H1 (cell line): ENCODE measurements around the gene SMIM20. TPM values are rescaled to one million over a fixed set of nuclear protein-coding genes. Genes with fewer than 3 reads are reported as not detected.

Source experiments
- CTCF ChIA-PET: fragments of 300-600 bp; sonication (Branson Sonifier 250); formaldehyde crosslinking; loops from one replicate; lab custom pipeline; 2021; ENCODE audit not compliant: partially characterized antibody; lab: Charles Lee
- POLR2A ChIA-PET: fragments of 300-600 bp; sonication (Branson Sonifier 250); formaldehyde crosslinking; loops from one replicate; lab custom pipeline; 2021; ENCODE audit warnings: inconsistent platforms; ENCODE audit not compliant: partially characterized antibody; lab: Charles Lee
- DNase-seq, 2 experiments: peaks; one replicate each; pipeline versions ENCODE4 v3.0.0 to v3.0.0-alpha.2; 2010 to 2022; ENCODE audit warnings: low spot score in 2 of 2, low read depth in 1 of 2, mixed read lengths in 1 of 2
- FAIRE-seq: peaks from 2 replicates; lab custom pipeline; 2011; peaks lifted over from hg19 to GRCh38; lab: Jason Lieb, UNC
- H2AFZ ChIP-seq: 2 replicates; pipeline ENCODE4 v1.8.1; 2012; ENCODE audit warnings: low read length, inconsistent platforms
- H2AK5ac ChIP-seq: 2 replicates; pipeline ENCODE4 v1.6.1; 2013; ENCODE audit warnings: low read depth, low read length
- H2BK120ac ChIP-seq: replicated peaks from 2 replicates; pipeline ENCODE3; 2013; ENCODE audit warnings: low read depth, low read length, inconsistent platforms
- H2BK12ac ChIP-seq: 2 replicates; pipeline ENCODE4 v1.6.1; 2013; ENCODE audit warnings: low read depth, low read length
- H2BK15ac ChIP-seq: 2 replicates; pipeline ENCODE4 v1.6.1; 2013; ENCODE audit warnings: low read length
- H2BK20ac ChIP-seq: 2 replicates; pipeline ENCODE4 v1.6.1; 2013; ENCODE audit warnings: low read length
- H2BK5ac ChIP-seq: 2 replicates; pipeline ENCODE4 v1.6.1; 2013; ENCODE audit warnings: low read depth, low read length
- H3K14ac ChIP-seq: 2 replicates; pipeline ENCODE4 v1.6.1; 2013; ENCODE audit warnings: inconsistent platforms; ENCODE audit not compliant: insufficient read length
- H3K18ac ChIP-seq: 2 replicates; pipeline ENCODE4 v1.6.1; 2013; ENCODE audit warnings: low read length; ENCODE audit errors: extremely low read depth
- H3K23ac ChIP-seq: 2 replicates; pipeline ENCODE4 v1.6.1; 2013; ENCODE audit warnings: inconsistent platforms; ENCODE audit not compliant: insufficient read length
- H3K23me2 ChIP-seq: 2 replicates; pipeline ENCODE4 v1.6.1; 2013; ENCODE audit warnings: low read depth, low read length
- H3K27ac ChIP-seq: 2 replicates; pipeline ENCODE4 v1.6.1; 2011; ENCODE audit warnings: low read depth, low read length, inconsistent platforms
- H3K27me3 ChIP-seq, 4 experiments: replicated peaks in 1 of 4; 1 replicate in 1 of 4; 2 replicates in 3 of 4; pipeline versions ENCODE4 v1.6.1 to v1.8.1; 2011 to 2013; ENCODE audit warnings: low read length in 3 of 4, mild to moderate bottlenecking in 3 of 4, inconsistent platforms in 2 of 4, mixed read lengths in 2 of 4, moderate library complexity in 1 of 4; ENCODE audit not compliant: control insufficient read depth in 3 of 4, insufficient read depth in 3 of 4; ENCODE audit errors: extremely low read depth in 1 of 4
- H3K36me3 ChIP-seq, 4 experiments: 2 replicates each; pipeline versions ENCODE4 v1.6.1 to v1.8.1; 2011 to 2013; ENCODE audit warnings: mild to moderate bottlenecking in 4 of 4, low read length in 3 of 4, moderate library complexity in 2 of 4, control low read depth in 1 of 4, inconsistent platforms in 1 of 4; ENCODE audit not compliant: insufficient read depth in 4 of 4, control insufficient read depth in 2 of 4
- H3K4ac ChIP-seq: replicated peaks from 2 replicates; pipeline ENCODE3; 2013; ENCODE audit warnings: low read length, low read depth, mixed read lengths, inconsistent platforms; ENCODE audit not compliant: insufficient read length
- H3K4me1 ChIP-seq, 4 experiments: replicated peaks in 1 of 4; 1 replicate in 1 of 4; 2 replicates in 3 of 4; pipeline versions ENCODE4 v1.6.1 to v1.8.1; 2011 to 2013; ENCODE audit warnings: low read length in 3 of 4, inconsistent platforms in 2 of 4, mixed read lengths in 1 of 4; ENCODE audit not compliant: insufficient read depth in 4 of 4, control insufficient read depth in 3 of 4
- H3K4me2 ChIP-seq, 2 experiments: 2 replicates each; pipeline versions ENCODE4 v1.6.1 to v1.8.1; 2011 to 2013; ENCODE audit warnings: low read depth in 2 of 2, low read length in 2 of 2, control low read depth in 1 of 2, inconsistent platforms in 1 of 2, mild to moderate bottlenecking in 1 of 2; ENCODE audit not compliant: insufficient read depth in 1 of 2
- H3K4me3 ChIP-seq, 4 experiments: fragments of 200-600, 300-600 bp in 1 of 4; sonication (generic), shearing (Covaris generic), sonication (Bioruptor Twin) in 1 of 4; 2 replicates each; pipeline versions ENCODE4 v1.5.1 to v1.8.1; 2011 to 2016; ENCODE audit warnings: low read length in 4 of 4, low read depth in 3 of 4, control low read depth in 2 of 4, inconsistent platforms in 2 of 4, mild to moderate bottlenecking in 2 of 4, mixed read lengths in 1 of 4, moderate library complexity in 1 of 4; ENCODE audit not compliant: insufficient read depth in 2 of 4; ENCODE audit errors: extremely low read depth in 1 of 4
- H3K56ac ChIP-seq: replicated peaks from 2 replicates; pipeline ENCODE3; 2013; ENCODE audit warnings: low read depth, mild to moderate bottlenecking, mixed read lengths, low read length, inconsistent platforms; ENCODE audit not compliant: insufficient read length
- H3K79me1 ChIP-seq: 2 replicates; pipeline ENCODE4 v1.6.1; 2013; ENCODE audit warnings: low read depth, low read length, control low read depth
- H3K79me2 ChIP-seq, 2 experiments: 2 replicates each; pipeline versions ENCODE4 v1.6.1 to v1.8.1; 2012 to 2013; ENCODE audit warnings: low read length in 2 of 2, mild to moderate bottlenecking in 2 of 2, inconsistent platforms in 1 of 2; ENCODE audit not compliant: insufficient read depth in 2 of 2, control insufficient read depth in 1 of 2
- H3K9ac ChIP-seq, 4 experiments: replicated peaks in 1 of 4; 1 replicate in 1 of 4; 2 replicates in 3 of 4; pipeline versions ENCODE4 v1.6.1 to v1.8.1; 2011 to 2013; ENCODE audit warnings: low read depth in 3 of 4, low read length in 3 of 4, control low read depth in 2 of 4, mild to moderate bottlenecking in 2 of 4, moderate library complexity in 2 of 4, inconsistent platforms in 1 of 4; ENCODE audit errors: extremely low read depth in 1 of 4
- H3K9me3 ChIP-seq, 2 experiments: 2 replicates each; pipeline versions ENCODE4 v1.6.1 to v1.8.1; 2012 to 2013; ENCODE audit warnings: mild to moderate bottlenecking in 2 of 2, moderate library complexity in 2 of 2, control low read depth in 1 of 2, inconsistent platforms in 1 of 2, low read depth in 1 of 2, low read length in 1 of 2, mixed read lengths in 1 of 2; ENCODE audit not compliant: insufficient read depth in 2 of 2
- H4K20me1 ChIP-seq, 2 experiments: replicated peaks in 1 of 2; 2 replicates each; pipeline versions ENCODE3 to v1.8.1; 2011 to 2013; ENCODE audit warnings: inconsistent platforms in 2 of 2, low read length in 2 of 2, mild to moderate bottlenecking in 1 of 2; ENCODE audit not compliant: insufficient read depth in 2 of 2, control insufficient read depth in 1 of 2
- H4K5ac ChIP-seq: 2 replicates; pipeline ENCODE4 v1.6.1; 2013; ENCODE audit warnings: low read length, low read depth, mixed read lengths, inconsistent platforms; ENCODE audit not compliant: insufficient read length
- H4K8ac ChIP-seq: 2 replicates; pipeline ENCODE4 v1.8.0; 2013; ENCODE audit warnings: mild to moderate bottlenecking, moderate library complexity, low read length, inconsistent platforms; ENCODE audit not compliant: insufficient read depth; ENCODE audit errors: extremely low read depth
- H4K91ac ChIP-seq: replicated peaks from 2 replicates; pipeline ENCODE3; 2013; ENCODE audit warnings: low read length, mixed read lengths, inconsistent platforms; ENCODE audit not compliant: insufficient read length
- JUN ChIP-seq: IDR thresholded peaks from 2 replicates; pipeline ENCODE4 v1.6.1; 2011; ENCODE audit warnings: low read depth, mild to moderate bottlenecking, improper control_type of control experiment, low read length
- RBBP5 ChIP-seq: IDR thresholded peaks from 2 replicates; pipeline ENCODE4 v1.7.1; 2012; ENCODE audit warnings: low read depth, mild to moderate bottlenecking, inconsistent platforms, low read length, moderate library complexity, borderline replicate concordance
- SIN3A ChIP-seq, 2 experiments: IDR thresholded peaks in 1 of 2; conservative IDR thresholded peaks in 1 of 2; 2 replicates each; pipeline ENCODE4 v1.6.1; 2011 to 2012; ENCODE audit warnings: low read length in 2 of 2, improper control_type of control experiment in 1 of 2, low read depth in 1 of 2, mild to moderate bottlenecking in 1 of 2
- SP4 ChIP-seq: IDR thresholded peaks from 2 replicates; pipeline ENCODE4 v1.6.1; 2012; ENCODE audit warnings: low read length, inconsistent platforms
- SUZ12 ChIP-seq: fragments of 200-600 bp; sonication (generic); IDR thresholded peaks from 2 replicates; pipeline ENCODE4 v1.6.1; 2012; ENCODE audit warnings: mild to moderate bottlenecking, inconsistent platforms, low read length, moderate library complexity, mixed read lengths
- WGBS, 2 experiments: shearing (Covaris generic) in 1 of 2; methylation state at CpG; one replicate each; pipeline versions ENCODE4 v1.1.6 to v1.1.7; 2013 to 2015; ENCODE audit warnings: low lambda C conversion rate in 2 of 2, mixed read lengths in 2 of 2, inconsistent platforms in 1 of 2, low coverage in 1 of 2, missing lambda C conversion rate in 1 of 2; ENCODE audit not compliant: insufficient replicate concordance in 2 of 2, insufficient coverage in 1 of 2, insufficient read length in 1 of 2; ENCODE audit errors: extremely low coverage in 1 of 2, missing lambda C conversion rate in 1 of 2; 5-methylcytosine and 5-hydroxymethylcytosine counted together
- polyA plus RNA-seq, 7 experiments: library from polyadenylated mRNA; depleted of rRNA in 3 of 7; stranded (reverse) in 5 of 7; unstranded in 2 of 7; fragments of >200 nt in 5 of 7; fragments of 200-250 nt in 2 of 7; gene quantifications; 1 replicate in 5 of 7; 2 replicates in 1 of 7; 4 replicates in 1 of 7; pipeline versions ENCODE4 v1.2.1 to v1.2.3, GENCODE V29; 2011 to 2013; ENCODE audit warnings: missing spikeins in 2 of 7, mixed read lengths in 2 of 7
- total RNA-seq: library from RNA; stranded (reverse); fragmentation: NEBNext Ultra II Directional; extraction: Animal tissue kit (Norgen Biotek cat#: 25700); gene quantifications from 2 replicates; pipeline ENCODE4 v1.2.1, GENCODE V29; 2021

The SMIM20 gene
- total and polyA plus RNA-seq, 2 of the 8 experiments (the other 6 are each of a cell fraction or from before 2014, with no cell fraction given): 21.9 to 36.9 TPM

DNA sequence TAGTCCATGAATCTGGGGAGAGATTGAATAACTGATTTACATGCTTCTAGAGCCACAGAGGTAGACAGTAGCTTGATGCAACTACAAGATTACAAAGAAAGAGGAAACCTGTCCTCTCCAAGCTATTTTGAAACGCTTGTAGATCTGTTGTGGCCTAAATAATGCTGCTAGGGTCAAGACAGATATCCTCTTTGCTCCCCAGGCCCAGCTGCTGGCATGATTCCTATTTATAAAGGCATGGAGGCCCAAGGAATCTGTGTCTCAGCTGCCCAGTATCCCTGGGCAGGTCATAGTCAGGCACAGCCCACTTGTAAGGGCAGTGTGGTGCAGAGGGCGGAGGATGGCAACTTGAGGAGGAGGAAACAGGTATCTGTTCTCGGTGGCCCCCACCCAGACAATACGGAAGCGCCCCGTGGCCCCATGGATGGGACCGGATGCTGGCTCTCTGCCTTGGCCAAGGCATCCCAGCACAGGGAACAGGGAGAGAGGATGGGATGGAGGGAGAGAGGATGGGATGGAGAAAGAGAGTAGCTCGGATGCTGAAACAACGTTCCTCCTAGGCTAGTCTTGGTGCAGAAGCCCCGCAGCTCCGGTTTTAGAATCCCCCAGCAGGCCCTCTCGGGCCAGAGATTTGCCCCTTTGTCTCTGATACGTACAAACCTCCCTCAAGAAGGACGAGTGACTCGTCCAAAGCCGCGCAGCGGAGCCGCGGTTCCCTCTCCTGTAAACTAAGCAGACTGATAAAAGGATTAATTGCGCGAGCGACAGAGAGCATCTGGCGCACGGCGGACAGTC lies 767 bp upstream of the SMIM20 start:
- DNase-seq: no peak
- WGBS, 2 experiments: 14% methylated on average over 26 of the region's 26 CpGs; no CpG with 5 or more reads in 1 of the 2 experiments

More for the DNA sequence above, 767 bp upstream of the SMIM20 start:
- Histone ChIP-seq H2BK12ac (no peak overlapping the region), H3K79me1 (0 out of 2 replicates have a peak, but pooled peaks cover 2% of the 10 kb centered on the region), H3K14ac (no peak overlapping the region), H3K23me2 (peaks cover 9% of the 10 kb centered on the region), H2BK120ac (no peak overlapping the region), H4K8ac (no peak overlapping the region), H3K36me3 (no peaks in the 10 kb centered on the region), H2AK5ac (no peak overlapping the region), H3K27ac (no peak overlapping the region), H2AFZ (peak overlapping the region; percentile 47; the same call in 1 of the 2 replicates), H3K56ac (peak overlapping the region; percentile 34), H2BK15ac (peak overlapping the region; percentile 54; the same call in 1 of the 2 replicates), H4K91ac (peak overlapping the region; percentile 5), H3K79me2 (0 out of 4 replicates have a peak, but pooled peaks cover 0 to 7% of the 10 kb centered on the region in 2 experiments), H3K4me1 (peaks cover 3 to 7% (median 5%) of the 10 kb centered on the region in 4 experiments; a peak in 6 of 7 replicates), H3K4me2 (peak overlapping the region; percentile 80 to 95), H3K9me3 (peaks cover 0 to 4% of the 10 kb centered on the region in 2 experiments; a peak in 1 of 4 replicates), H3K18ac (peak overlapping the region; percentile 62; the same call in 1 of the 2 replicates), H2BK5ac (no peak overlapping the region; the same call in 1 of the 2 replicates), H3K9ac (peak overlapping the region in 3 of 4 experiments; percentile 68 to 88 (median 70); a peak in 6 of 7 replicates), H3K4ac (peak overlapping the region; percentile 89), H4K5ac (no peak overlapping the region), H3K4me3 (peak overlapping the region; percentile 72 to 89 (median 78)), H3K27me3 (peaks cover 0 to 8% (median 4%) of the 10 kb centered on the region in 4 experiments; a peak in 3 of 7 replicates), H3K23ac (no peak overlapping the region), H2BK20ac (no peak overlapping the region), H4K20me1 (no peaks in the 10 kb centered on the region)
- ChIA-PET POLR2A (interaction anchor here (0.6 to 2.2 kb wide), 15 partner anchors 10 to 567 kb away, joined by 3 to 10 read pairs (median 3); no protein-coding TSS in a partner anchor), CTCF (interaction anchor here (0.9 to 2.8 kb wide), 10 partner anchors 12 to 170 kb away, joined by 3 to 13 read pairs (median 4); no protein-coding TSS in a partner anchor)
- FAIRE-seq: no peak
- TF ChIP-seq SIN3A (conservative IDR thresholded peaks at IDR 0.05 in 1 of 2, IDR thresholded peaks at IDR 0.05 in 1 of 2; ENCODE audit: low read depth in 1 of 2, low read length in 2 of 2) (no peak), JUN (no peak), SUZ12 (no peak), RBBP5 (peak; percentile 85; the same call in 1 of the 2 replicates), SP4 (no peak)
